IMR-90 (cell line): ENCODE measurements around the gene METTL18. TPM values are rescaled to one million over a fixed set of nuclear protein-coding genes. Genes with fewer than 3 reads are reported as not detected.

Source experiments
- ATAC-seq: fragments of 200-7000 bp; cut with Tn5 transposase; 2 replicates; pipeline ENCODE4 v1.9.1; 2020; ENCODE audit warnings: low read depth, mild to moderate bottlenecking, moderate library complexity
- BruUV-seq: library from RNA; stranded (reverse); fragments of 400-500 nt; replicated peaks from 2 replicates; lab custom pipeline; 2021; lab: Mats Ljungman, UMichigan
- CTCF ChIA-PET: fragments of 300-600 bp; formaldehyde crosslinking; extraction: SDS; loops from one replicate; lab custom pipeline; 2021; ENCODE audit warnings: antibody characterized with exemption; lab: Yijun Ruan, JAX
- POLR2A ChIA-PET: fragments of 300-600 bp; sonication (Branson Sonifier 250); formaldehyde crosslinking; loops from one replicate; lab custom pipeline; 2022; ENCODE audit warnings: antibody characterized with exemption; ENCODE audit not compliant: unreplicated experiment; lab: Charles Lee
- DNase-seq: peaks from one replicate; pipeline ENCODE4 v3.0.0; 2013
- H2AFZ ChIP-seq: replicated peaks from 2 replicates; pipeline ENCODE3; 2013; ENCODE audit warnings: low read length, mild to moderate bottlenecking; ENCODE audit not compliant: poor library complexity
- H2AK5ac ChIP-seq: 2 replicates; pipeline ENCODE4 v1.6.1; 2013; ENCODE audit warnings: low read depth, low read length, inconsistent platforms
- H2AK9ac ChIP-seq: replicated peaks from 2 replicates; pipeline ENCODE3; 2013; ENCODE audit warnings: mild to moderate bottlenecking, low read depth, low read length, moderate library complexity; ENCODE audit not compliant: poor library complexity
- H2BK120ac ChIP-seq: 2 replicates; pipeline ENCODE4 v1.6.1; 2013; ENCODE audit warnings: low read depth, low read length, inconsistent platforms
- H2BK15ac ChIP-seq: 3 replicates; pipeline ENCODE4 v1.6.1; 2013; ENCODE audit warnings: low read depth, low read length, inconsistent platforms
- H2BK20ac ChIP-seq: 2 replicates; pipeline ENCODE4 v1.6.1; 2013; ENCODE audit warnings: low read depth, mild to moderate bottlenecking, inconsistent platforms, low read length, moderate library complexity
- H2BK5ac ChIP-seq: 2 replicates; pipeline ENCODE4 v1.6.1; 2013; ENCODE audit warnings: mild to moderate bottlenecking, low read depth, low read length, inconsistent platforms; ENCODE audit not compliant: poor library complexity, severe bottlenecking
- H3K14ac ChIP-seq: replicated peaks from 2 replicates; pipeline ENCODE4 v1.6.1; 2013; ENCODE audit warnings: low read depth, low read length, inconsistent platforms
- H3K18ac ChIP-seq: 2 replicates; pipeline ENCODE4 v1.6.1; 2013; ENCODE audit warnings: low read depth, low read length, control low read depth
- H3K23ac ChIP-seq: 2 replicates; pipeline ENCODE4 v1.6.1; 2013; ENCODE audit warnings: low read depth, low read length, inconsistent platforms
- H3K27ac ChIP-seq: 2 replicates; pipeline ENCODE4 v1.5.1; 2013; ENCODE audit warnings: mild to moderate bottlenecking, control low read depth, low read length; ENCODE audit not compliant: insufficient read depth
- H3K27me3 ChIP-seq: 2 replicates; pipeline ENCODE4 v1.6.1; 2013; ENCODE audit warnings: low read length; ENCODE audit not compliant: control insufficient read depth, insufficient read depth
- H3K36me3 ChIP-seq: 2 replicates; pipeline ENCODE4 v1.6.1; 2013; ENCODE audit warnings: low read length, mixed read lengths; ENCODE audit not compliant: control insufficient read depth, insufficient read depth
- H3K4ac ChIP-seq: 2 replicates; pipeline ENCODE4 v1.6.1; 2013; ENCODE audit warnings: low read depth, low read length, inconsistent platforms
- H3K4me1 ChIP-seq: 2 replicates; pipeline ENCODE4 v1.6.1; 2013; ENCODE audit warnings: low read length, mixed read lengths; ENCODE audit not compliant: control insufficient read depth, insufficient read depth
- H3K4me2 ChIP-seq: 2 replicates; pipeline ENCODE4 v1.6.1; 2013; ENCODE audit warnings: low read depth, mild to moderate bottlenecking, control low read depth, low read length, moderate library complexity
- H3K4me3 ChIP-seq: 2 replicates; pipeline ENCODE4 v1.5.1; 2013; ENCODE audit warnings: low read depth, mild to moderate bottlenecking, control low read depth, low read length, moderate library complexity; ENCODE audit not compliant: insufficient read depth
- H3K56ac ChIP-seq: 2 replicates; pipeline ENCODE4 v1.6.1; 2013; ENCODE audit warnings: low read length, inconsistent platforms; ENCODE audit not compliant: insufficient read depth; ENCODE audit errors: extremely low read depth
- H3K79me1 ChIP-seq, 2 experiments: 2 replicates each; pipeline ENCODE4 v1.6.1; 2013; ENCODE audit warnings: low read length in 2 of 2, inconsistent platforms in 1 of 2, low read depth in 1 of 2
- H3K9ac ChIP-seq: 2 replicates; pipeline ENCODE4 v1.6.1; 2013; ENCODE audit warnings: low read depth, low read length, control low read depth
- H3K9me1 ChIP-seq: 2 replicates; pipeline ENCODE4 v1.6.1; 2013; ENCODE audit warnings: low read length, inconsistent platforms; ENCODE audit not compliant: insufficient read depth
- H3K9me3 ChIP-seq: 2 replicates; pipeline ENCODE4 v1.6.1; 2013; ENCODE audit warnings: low read length; ENCODE audit not compliant: control insufficient read depth, insufficient read depth
- H4K20me1 ChIP-seq: 2 replicates; pipeline ENCODE4 v1.6.1; 2013; ENCODE audit warnings: low read length, inconsistent platforms; ENCODE audit not compliant: insufficient read depth
- H4K5ac ChIP-seq: 2 replicates; pipeline ENCODE4 v1.6.1; 2013; ENCODE audit warnings: mild to moderate bottlenecking, low read depth, low read length, control low read depth
- H4K8ac ChIP-seq, 2 experiments: 2 replicates each; pipeline ENCODE4 v1.6.1; 2013; ENCODE audit warnings: low read depth in 2 of 2, low read length in 2 of 2, control low read depth in 1 of 2, inconsistent platforms in 1 of 2
- H4K91ac ChIP-seq: 2 replicates; pipeline ENCODE4 v1.6.1; 2013; ENCODE audit warnings: low read depth, low read length, inconsistent platforms; ENCODE audit not compliant: insufficient read depth
- BHLHE40 ChIP-seq: fragments of 150-350 bp; IDR thresholded peaks from 2 replicates; pipeline ENCODE4 v1.6.1; 2016; ENCODE audit warnings: mild to moderate bottlenecking, low read depth, low read length
- CEBPB ChIP-seq: IDR thresholded peaks from 2 replicates; pipeline ENCODE4 v1.6.1; 2012; ENCODE audit warnings: low read depth, low read length, improper control_type of control experiment
- MAFK ChIP-seq: IDR thresholded peaks from 2 replicates; pipeline ENCODE4 v1.6.1; 2012; ENCODE audit warnings: low read depth, low read length, improper control_type of control experiment
- RCOR1 ChIP-seq: IDR thresholded peaks from 2 replicates; pipeline ENCODE4 v1.6.1; 2012; ENCODE audit warnings: mild to moderate bottlenecking, low read length, improper control_type of control experiment; ENCODE audit not compliant: insufficient replicate concordance
- RFX5 ChIP-seq: IDR thresholded peaks from 2 replicates; pipeline ENCODE4 v1.8.0; 2012; ENCODE audit warnings: low read depth, mild to moderate bottlenecking, low read length, moderate library complexity
- USF2 ChIP-seq: fragments of 150-350 bp; IDR thresholded peaks from 2 replicates; pipeline ENCODE4 v1.6.1; 2017; ENCODE audit warnings: mild to moderate bottlenecking, antibody characterized with exemption, low read length, low read depth
- WGBS, 2 experiments: methylation state at CpG; one replicate each; pipeline versions ENCODE4 v1.1.5 to v1.1.7; 2013; ENCODE audit warnings: missing lambda C conversion rate in 2 of 2; ENCODE audit not compliant: insufficient read length in 1 of 2; ENCODE audit errors: extremely low coverage in 2 of 2; 5-methylcytosine and 5-hydroxymethylcytosine counted together
- dilution Hi-C: fragments of 300-500 bp; cut with HindIII; formaldehyde crosslinking; loops from one replicate; pipeline ENCODE4 v1.14.3; 2018; ENCODE audit warnings: low sequenced_read_pairs; ENCODE audit not compliant: unreplicated experiment
- in situ Hi-C: fragments of 300-500 bp; cut with MboI; formaldehyde crosslinking; loops from 3 replicates; pipeline ENCODE4 v1.14.3; 2019; ENCODE audit warnings: low sequenced_read_pairs, inconsistent platforms, mixed read lengths
- intact Hi-C: fragments of 100-400 bp; cut with micrococcal nuclease; formaldehyde crosslinking; loops from 2 replicates; pipeline ENCODE4 v1.10.0; 2022
- polyA plus RNA-seq, 3 experiments: library from polyadenylated mRNA; depleted of rRNA; stranded (reverse); fragments of >200 nt; gene quantifications; 2 replicates each; pipeline ENCODE4 v1.2.3, GENCODE V29; 2012; ENCODE audit warnings: low replicate concordance in 1 of 3
- total RNA-seq: library from RNA; depleted of rRNA; stranded (reverse); fragments of >200 nt; gene quantifications from 2 replicates; pipeline ENCODE4 v1.2.3, GENCODE V29; 2012

The METTL18 gene
- total and polyA plus RNA-seq, 2 of the 4 experiments (the other 2 are of a cell fraction), result 2.9 to 3.4 TPM

- Histone ChIP-seq H3K4me2 (no peak overlapping the region), H2AK5ac (no peak overlapping the region), H3K4me3 (no peak overlapping the region), H3K23ac (no peak overlapping the region), H4K20me1 (no peaks in the 10 kb centered on the region), H3K56ac (no peak overlapping the region), H3K9me3 (no peaks in the 10 kb centered on the region), H3K9ac (no peak overlapping the region), H3K4ac (no peak overlapping the region), H3K27ac (no peak overlapping the region), H2BK120ac (no peak overlapping the region), H2BK15ac (no peak overlapping the region), H2BK5ac (no peak overlapping the region), H4K91ac (no peak overlapping the region), H3K9me1 (no peaks in the 10 kb centered on the region), H3K79me1 (no peaks in the 10 kb centered on the region), H3K27me3 (peaks cover 3% of the 10 kb centered on the region), H2BK20ac (no peak overlapping the region), H3K18ac (no peak overlapping the region), H4K5ac (no peak overlapping the region), H3K4me1 (no peaks in the 10 kb centered on the region), H2AFZ (no peak overlapping the region), H3K14ac (no peak overlapping the region), H2AK9ac (no peak overlapping the region), H4K8ac (no peak overlapping the region), H3K36me3 (no peaks in the 10 kb centered on the region)
- TF ChIP-seq MAFK (peak; percentile 29; the same call in 1 of the 2 replicates), RCOR1 (no peak), CEBPB (no peak), RFX5 (no peak), BHLHE40 (no peak), USF2 (no peak)
- ChIA-PET CTCF (no interaction called here), POLR2A (no interaction called here)
- in situ Hi-C loops (no loop called here), dilution Hi-C loops (no loop called here), intact Hi-C loops (no loop called here)
- BruUV-seq, result no TSS peak
- WGBS, 2 experiments, result no CpG with 5 or more reads among the region's 1 CpG
- no peak for DNase-seq
- ATAC-seq, result no peak
These were observed 29.8 kb downstream of the METTL18 start for GRCh38 chr1:169764919-169765318.
